Body of pancreas (tissue), 4 donors: ENCODE measurements around the gene SLC18A3. TPM values are rescaled to one million over a fixed set of nuclear protein-coding genes. Genes with fewer than 3 reads are reported as not detected.

Source experiments
- ATAC-seq: fragments of 150-250 bp; one replicate; pipeline ENCODE4 v1.9.1; 2016
- DNase-seq, 4 donors: peaks; one replicate each; pipeline ENCODE4 v3.0.0-alpha.2; 2019
- H3K27ac ChIP-seq, 4 donors: fragments of 200-600 bp; sonication (generic); 1 replicate in 3 of 4; 2 replicates in 1 of 4; pipeline versions ENCODE4 v1.5.1 to v1.6.1; 2016 to 2019; ENCODE audit warnings: mild to moderate bottlenecking in 1 of 4, mixed read lengths in 1 of 4, moderate library complexity in 1 of 4
- H3K27me3 ChIP-seq, 2 donors: fragments of 200-600 bp; sonication (generic); one replicate each; pipeline ENCODE4 v1.6.0; 2016; ENCODE audit warnings: mild to moderate bottlenecking in 1 of 2
- H3K36me3 ChIP-seq, 2 donors: fragments of 200-600 bp; sonication (generic); replicated peaks in 1 of 2; 2 replicates each; pipeline ENCODE4 v1.5.1; 2016; ENCODE audit warnings: low read depth in 2 of 2; ENCODE audit not compliant: insufficient read depth in 1 of 2
- H3K4me1 ChIP-seq: fragments of 200-600 bp; sonication (generic); one replicate; pipeline ENCODE4 v1.6.0; 2016
- H3K4me3 ChIP-seq, 2 donors: fragments of 200-600 bp; sonication (generic); 1 replicate in 1 of 2; 2 replicates in 1 of 2; pipeline ENCODE4 v1.5.1; 2016 to 2019
- H3K9me3 ChIP-seq, 3 donors: fragments of 200-600 bp; sonication (generic); 1 replicate in 2 of 3; 2 replicates in 1 of 3; pipeline ENCODE4 v1.5.1; 2016
- CTCF ChIP-seq, 7 experiments: fragments of 450-650 bp in 4 of 7; fragments of 200-600 bp in 3 of 7; sonication (generic) in 3 of 7; IDR thresholded peaks; one replicate each; pipeline ENCODE4 v1.5.1; 2016 to 2019; ENCODE audit warnings: antibody characterized with exemption in 7 of 7
- POLR2A ChIP-seq, 3 donors: fragments of 450-650 bp; IDR thresholded peaks; one replicate each; pipeline ENCODE4 v1.6.1; 2016; ENCODE audit warnings: antibody characterized with exemption in 3 of 3, mild to moderate bottlenecking in 2 of 3
- WGBS, 2 donors: methylation state at CpG; one replicate each; pipeline ENCODE4 v1.1.5; 2017; 5-methylcytosine and 5-hydroxymethylcytosine counted together
- intact Hi-C: fragments of 100-400 bp; cut with DNase I; formaldehyde crosslinking; loops from one replicate; pipeline ENCODE4 v1.15.1; 2023
- total RNA-seq, 2 donors: library from RNA; depleted of rRNA; stranded (reverse); fragments of >200 nt; gene quantifications; one replicate each; pipeline ENCODE4 v1.1.0, GENCODE V29; 2016

The SLC18A3 gene
- total RNA-seq, 2 donors from 2014 or later: not detected

- DNase-seq (no peak), ATAC-seq (no peak)
- peaks cover 14% of the 10 kb centered on the region for H3K4me1 ChIP-seq
- H3K27ac ChIP-seq: no peak overlapping the region
- no peaks in the 10 kb centered on the region for H3K9me3 ChIP-seq
- H3K36me3 ChIP-seq: no peaks in the 10 kb centered on the region
- peaks cover 0 to 20% of the 10 kb centered on the region in 2 donors for H3K27me3 ChIP-seq
- intact Hi-C loops: no loop called here
- TF ChIP-seq CTCF (IDR thresholded peaks at IDR 0.05): no peak
- TF ChIP-seq POLR2A (IDR thresholded peaks at IDR 0.05): no peak
- 47 to 65% methylated on average over 4 to 7 of the region's 7 CpGs for WGBS, 2 donors
- H3K4me3 ChIP-seq: no peak overlapping the region
Observed at GRCh38 chr10:49617121-49618020, 7.3 kb downstream of the SLC18A3 start.

GRCh38 chr10:49618821-49619220, 8.7 kb downstream of the SLC18A3 start:
- TF ChIP-seq POLR2A (IDR thresholded peaks at IDR 0.05) (no peak), CTCF (IDR thresholded peaks at IDR 0.05) (no peak)
- no peaks in the 10 kb centered on the region for H3K9me3 ChIP-seq
- no peak for ATAC-seq
- WGBS, 2 donors: 39 to 49% methylated on average over 2 of the region's 2 CpGs
- H3K27me3 ChIP-seq: peaks cover 0 to 9% of the 10 kb centered on the region in 2 donors
- intact Hi-C loops: no loop called here
- DNase-seq: no peak
- H3K4me1 ChIP-seq: peaks cover 7% of the 10 kb centered on the region
- H3K27ac ChIP-seq: no peak overlapping the region
- H3K36me3 ChIP-seq: no peaks in the 10 kb centered on the region
- no peak overlapping the region for H3K4me3 ChIP-seq

GRCh38 chr10:49619613-49620012, 9.5 kb downstream of the SLC18A3 start:
- Histone ChIP-seq H3K9me3 (no peaks in the 10 kb centered on the region), H3K27me3 (peaks cover 0 to 1% of the 10 kb centered on the region in 2 donors), H3K4me1 (peaks cover under 1% of the 10 kb centered on the region), H3K4me3 (no peak overlapping the region), H3K36me3 (no peaks in the 10 kb centered on the region), H3K27ac (no peak overlapping the region)
- ATAC-seq (no peak), DNase-seq (no peak)
- WGBS, 2 donors: 43% methylated on average over 9 to 10 of the region's 10 CpGs
- intact Hi-C loops: no loop called here
- TF ChIP-seq POLR2A (IDR thresholded peaks at IDR 0.05) (no peak), CTCF (IDR thresholded peaks at IDR 0.05) (no peak)

- 66 to 79% methylated on average over 8 to 12 of the region's 12 CpGs for WGBS, 2 donors
- Histone ChIP-seq H3K27ac (no peak overlapping the region), H3K27me3 (no peaks in the 10 kb centered on the region), H3K9me3 (no peaks in the 10 kb centered on the region), H3K4me1 (no peaks in the 10 kb centered on the region), H3K4me3 (no peak overlapping the region), H3K36me3 (no peaks in the 10 kb centered on the region)
- TF ChIP-seq POLR2A (IDR thresholded peaks at IDR 0.05) (no peak), CTCF (IDR thresholded peaks at IDR 0.05) (no peak)
- intact Hi-C loops: no loop called here
- ATAC-seq: no peak
- DNase-seq: no peak
Observed at GRCh38 chr10:49620286-49620810, 10.2 kb downstream of the SLC18A3 start.
